CD4-positive, alpha-beta T cell treated with Interferon alpha-2 for 1 hour (primary cell): ENCODE data around the gene STUB1.

Experiments used
- DNase-seq, 2 donors: peaks; one replicate each; pipeline ENCODE4 v3.0.0-alpha.2; 2020 to 2022

STUB1 gene

DNA sequence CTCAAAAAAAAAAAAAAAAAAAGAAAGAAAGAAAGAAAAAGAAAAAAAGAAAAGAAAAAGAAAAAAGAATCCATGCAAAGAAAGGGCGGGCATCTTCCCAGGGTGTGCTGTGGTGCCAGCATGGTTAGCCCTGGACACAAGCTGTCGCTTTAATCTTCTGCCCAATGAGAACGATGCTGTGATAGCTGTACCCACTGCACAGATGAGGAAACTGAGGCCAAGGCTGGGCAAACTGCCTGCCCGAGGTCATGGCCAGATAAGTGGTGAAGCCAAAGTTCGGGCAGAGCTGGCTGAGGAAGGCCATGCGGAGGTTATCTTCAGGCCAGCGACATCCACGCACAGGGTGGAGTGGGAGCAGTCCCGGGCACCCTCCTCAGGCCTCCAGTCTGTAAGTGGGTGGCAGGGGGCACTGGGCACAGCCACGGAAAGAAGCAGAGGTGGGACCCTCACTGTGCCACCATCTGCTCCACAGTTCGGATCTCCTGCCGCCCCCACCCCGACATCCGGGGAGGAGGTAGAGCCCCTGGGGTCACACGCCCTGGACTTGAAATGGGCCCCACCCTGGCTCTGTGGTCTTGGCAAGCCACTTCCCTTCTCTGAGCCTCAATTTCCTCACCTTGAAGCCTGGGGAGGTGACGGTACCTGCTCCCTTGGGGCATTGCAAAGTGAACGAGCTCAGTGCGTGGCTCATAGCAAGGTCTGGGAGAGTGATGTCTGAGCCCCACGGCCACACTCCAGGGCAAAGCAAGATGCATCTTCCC lies 18.9 kb downstream of the STUB1 start:
- peak in 1 of 2 donors; percentile 37 for DNase-seq

DNA sequence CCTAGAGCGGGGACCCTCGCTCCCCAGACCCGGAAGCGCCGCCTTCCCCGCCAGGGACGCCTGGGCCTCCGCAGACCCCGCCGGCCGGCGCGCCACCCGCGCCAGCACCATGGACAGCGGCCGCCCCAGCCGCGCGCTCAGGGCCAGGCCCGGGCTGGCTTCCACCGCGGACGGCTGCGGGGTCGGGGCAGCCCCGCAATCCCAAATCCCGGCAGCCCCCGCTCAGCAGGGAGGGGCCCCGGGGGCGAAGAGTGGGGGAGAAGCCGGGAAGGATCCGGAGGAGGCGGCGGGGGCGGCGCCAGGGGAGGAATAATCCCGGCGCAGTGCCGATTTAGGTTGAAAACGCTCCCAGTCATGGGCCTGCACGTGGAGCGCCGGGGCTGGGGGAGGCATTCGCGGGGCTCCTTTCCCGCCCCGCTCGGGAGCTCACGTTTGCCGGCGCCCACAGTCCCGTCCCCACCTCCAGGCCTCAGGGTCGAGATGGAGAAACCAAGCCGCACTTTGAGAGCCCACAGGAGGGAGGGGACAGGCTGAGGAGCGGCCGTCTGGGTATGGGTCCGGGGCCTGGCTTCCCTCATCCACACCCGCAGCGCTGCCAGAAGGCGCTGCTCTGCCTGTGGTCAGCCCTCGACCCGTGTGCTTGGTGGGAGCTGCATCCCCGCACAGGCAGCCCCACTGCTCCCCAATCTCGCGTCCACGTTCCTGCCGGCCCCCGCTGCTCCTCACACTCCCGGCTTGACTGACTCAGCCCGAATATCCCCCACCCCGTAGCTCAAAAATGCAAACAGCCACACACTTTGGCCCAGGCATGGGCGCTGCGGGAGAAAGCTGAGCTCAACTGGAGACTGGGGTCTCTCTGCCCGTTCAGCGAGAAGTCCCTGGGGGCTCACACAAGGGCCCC lies 20.7 kb downstream of the STUB1 start:
- peak in 1 of 2 donors; percentile 64 for DNase-seq

DNA sequence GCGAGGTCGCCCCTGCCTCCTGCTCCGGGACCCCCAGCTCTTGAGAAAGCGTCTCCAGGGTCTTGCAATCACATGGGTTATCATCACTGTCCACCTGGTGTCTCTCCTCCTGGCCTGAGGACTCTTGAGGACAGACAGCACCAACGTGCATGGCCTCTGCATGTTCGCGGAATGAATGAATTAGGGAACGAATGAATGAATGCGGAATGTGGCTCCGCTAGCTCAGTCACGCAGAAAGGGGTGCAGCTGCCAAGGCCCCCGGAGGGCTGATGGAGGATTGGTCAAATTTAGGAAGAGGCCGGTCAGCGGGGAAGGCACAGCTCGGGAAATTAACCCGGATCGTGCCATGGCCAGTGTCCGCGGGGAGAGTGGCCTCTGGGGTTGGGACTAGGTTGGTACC lies 22.1 kb downstream of the STUB1 start:
- DNase-seq: no peak

DNA sequence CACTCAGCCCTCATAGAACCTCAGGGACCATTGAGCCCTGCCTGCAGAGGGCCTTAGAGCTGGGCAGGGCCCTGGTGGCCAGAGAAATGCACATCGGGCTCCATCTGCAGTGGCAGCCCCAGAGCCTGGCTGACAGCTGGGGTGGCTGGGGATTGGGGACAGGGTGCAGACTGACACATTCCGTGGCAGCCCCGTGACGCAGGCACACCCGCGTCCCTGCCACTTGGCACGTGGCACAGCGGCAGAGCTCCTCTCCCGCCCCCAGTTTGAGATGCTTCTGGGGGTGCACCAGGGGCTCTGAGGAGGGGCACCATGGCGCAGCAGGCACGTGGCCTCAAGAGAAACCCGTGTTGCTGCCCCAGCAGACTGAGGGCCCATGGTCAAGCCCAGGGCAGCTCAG lies 23.2 kb downstream of the STUB1 start:
- DNase-seq: no peak

DNA sequence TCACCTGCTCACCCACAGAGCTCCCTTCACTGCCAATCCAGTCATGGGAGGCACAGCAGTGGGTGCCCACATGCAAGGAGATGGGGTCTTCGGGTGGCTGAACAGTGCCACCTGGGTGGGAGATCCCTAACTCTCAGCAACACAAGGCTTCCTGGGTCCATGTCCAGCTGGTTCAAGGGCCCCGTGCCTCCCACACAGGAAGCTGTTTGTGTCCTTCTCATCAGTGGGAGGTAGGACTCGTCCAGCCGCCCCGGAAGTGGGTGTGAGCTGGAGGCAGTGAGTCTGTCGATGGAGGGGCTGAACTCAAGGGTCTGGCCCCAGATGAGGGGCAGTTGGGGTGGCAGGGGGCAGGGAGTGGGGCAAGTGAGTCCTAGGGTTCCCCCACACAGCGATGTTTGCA lies 23.8 kb downstream of the STUB1 start:
- DNase-seq: no peak

DNA sequence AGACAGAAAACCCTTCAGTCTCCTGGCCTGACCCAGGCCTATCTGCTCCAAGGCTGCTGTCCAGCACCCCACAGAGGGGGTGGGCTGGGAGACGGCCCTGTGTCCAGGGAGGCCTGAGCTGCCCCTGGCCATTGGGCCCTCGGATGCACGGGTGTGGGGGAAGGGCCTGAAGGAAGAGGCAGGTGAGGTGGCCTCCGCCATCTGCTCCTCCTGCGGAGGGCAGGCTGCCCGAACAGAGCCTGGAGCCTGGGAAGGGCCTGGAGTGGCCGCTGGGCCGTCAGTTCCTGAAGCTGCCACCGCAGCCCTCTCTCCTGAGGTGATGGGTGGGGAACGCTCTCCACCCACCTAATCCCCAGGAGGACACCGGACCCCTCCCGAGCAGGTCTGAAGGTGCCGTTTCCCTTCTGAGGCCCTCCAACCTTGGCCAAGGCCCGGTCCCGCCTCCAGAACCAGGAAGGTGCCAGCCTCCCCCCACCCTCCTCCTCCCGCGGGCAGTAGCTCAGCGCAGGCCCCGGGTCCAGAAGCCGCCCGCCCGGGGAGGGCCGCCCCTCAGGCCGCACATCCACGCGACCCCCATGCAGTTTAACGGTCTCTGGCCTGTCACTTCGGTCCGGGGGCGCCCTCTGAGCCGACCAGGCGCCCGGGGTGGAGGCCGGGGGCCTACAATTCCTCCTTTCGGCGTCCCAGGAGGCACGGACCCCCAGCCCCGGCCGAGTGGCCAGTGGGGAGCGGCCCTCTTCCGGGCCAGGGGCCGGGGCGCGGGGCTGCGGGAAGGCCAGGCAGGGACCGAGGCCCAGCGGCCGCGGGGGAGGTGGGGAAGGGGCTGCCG lies 24.6 kb downstream of the STUB1 start:
- no peak for DNase-seq

DNA sequence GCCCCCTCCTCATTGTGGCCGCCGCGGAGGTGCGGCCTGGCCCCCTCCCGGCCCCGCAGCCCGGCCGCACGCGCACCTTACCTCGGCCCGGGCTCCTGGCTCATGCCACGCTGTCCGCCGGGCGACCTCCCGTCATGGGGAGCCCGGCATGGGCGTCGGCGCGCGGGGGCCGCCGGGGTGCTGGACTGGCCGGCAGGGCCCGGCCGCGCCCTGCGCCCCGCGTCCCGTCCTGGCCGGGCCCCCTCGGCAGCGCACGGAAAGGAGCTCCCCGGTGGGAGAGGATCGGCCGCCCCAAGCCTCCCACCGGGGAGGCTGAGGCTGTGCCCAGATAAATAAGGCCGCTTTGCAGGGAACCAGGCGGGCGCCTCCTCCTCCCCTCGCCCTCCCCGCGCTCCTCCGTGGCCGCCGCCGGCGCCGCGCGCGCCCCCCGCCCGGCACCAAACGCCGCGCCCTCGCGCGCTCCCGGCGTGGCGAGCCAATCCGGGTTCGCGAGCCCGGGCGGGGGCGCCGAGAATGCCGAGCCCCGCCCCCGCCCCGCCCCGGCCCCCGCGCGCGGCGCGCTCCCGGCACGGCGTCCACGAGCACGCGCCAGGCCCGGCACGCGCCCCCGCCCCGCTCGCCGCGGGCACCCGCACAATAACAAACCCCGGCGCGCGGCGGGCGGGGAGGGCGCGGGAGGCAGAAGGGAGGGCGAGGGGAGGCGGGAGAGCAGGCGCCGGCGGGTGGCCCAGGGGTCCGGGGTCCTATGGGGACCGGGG lies 25.4 kb downstream of the STUB1 start, which contains the start of gene FBXL16:
Gene FBXL16, minus strand, starts transcription at position 371 of the 758 bp plus-strand sequence. CDS start 8,396 bp downstream, outside the sequence.
- no peak for DNase-seq

DNA sequence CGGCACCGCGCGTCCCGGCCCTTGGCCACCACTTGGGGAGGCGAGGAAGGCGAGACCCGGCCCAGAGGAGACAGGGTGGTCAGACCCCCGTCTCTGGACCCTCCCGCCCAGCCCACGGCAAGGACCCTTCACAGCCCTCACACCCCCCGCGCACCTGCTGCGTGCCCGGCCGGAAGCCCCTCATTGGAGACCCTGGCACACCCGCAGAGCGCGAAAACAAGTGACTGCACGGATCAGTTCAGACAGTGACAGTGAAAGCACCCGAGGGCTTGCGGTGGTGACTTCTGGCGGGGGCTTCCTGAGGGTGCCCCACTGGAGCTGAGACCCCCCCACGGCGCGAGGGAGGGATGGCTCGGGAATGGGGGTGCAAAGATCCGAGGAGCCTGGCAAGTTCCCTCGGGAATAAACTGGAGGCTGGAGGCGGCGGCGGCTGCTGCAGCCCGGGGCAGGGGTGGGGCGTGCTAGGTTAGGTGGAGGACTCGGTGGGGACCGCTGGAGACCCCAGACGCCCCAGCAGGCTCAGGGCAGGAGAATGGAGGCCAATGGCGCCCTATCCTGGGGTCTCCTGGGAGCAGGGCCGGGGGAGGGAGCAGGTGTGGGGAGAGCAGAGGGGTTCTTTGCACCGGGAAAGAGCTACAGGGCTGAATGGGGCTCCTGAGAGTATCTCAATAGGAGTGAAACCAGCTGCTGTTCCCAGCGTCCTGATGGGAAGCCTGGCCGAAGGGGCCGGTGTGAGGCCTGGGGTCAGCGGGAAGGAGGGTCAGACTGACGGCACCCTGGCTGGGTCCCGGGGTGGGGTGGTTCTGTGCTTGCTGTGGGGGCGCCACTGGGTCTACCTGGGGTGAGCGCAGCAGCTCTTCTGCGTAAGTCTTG lies 26.2 kb downstream of the STUB1 start:
- no peak for DNase-seq

DNA sequence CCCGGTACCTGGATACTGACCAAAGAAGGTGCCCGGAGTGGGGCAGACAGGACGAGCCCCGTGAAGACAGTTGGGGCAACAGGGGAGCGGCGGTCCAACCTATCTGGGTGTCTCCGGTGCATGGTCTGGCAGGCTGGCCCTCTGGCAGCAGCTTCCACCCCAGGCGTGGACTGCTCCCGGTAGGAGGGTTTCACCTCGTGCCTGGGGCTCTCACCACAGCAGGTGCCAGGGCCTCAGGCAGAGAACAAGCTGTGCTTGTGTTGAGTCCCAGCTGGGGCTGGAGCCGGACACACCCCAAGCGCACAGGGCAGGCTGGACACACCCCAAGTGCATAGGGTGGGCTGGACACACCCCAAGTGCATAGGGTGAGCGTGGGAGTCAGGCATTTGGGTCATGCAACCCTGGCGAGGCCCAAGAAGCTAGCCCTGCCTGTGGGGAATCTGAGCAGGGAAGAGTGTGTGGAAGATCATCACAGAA lies 26.9 kb downstream of the STUB1 start:
- DNase-seq: no peak

DNA sequence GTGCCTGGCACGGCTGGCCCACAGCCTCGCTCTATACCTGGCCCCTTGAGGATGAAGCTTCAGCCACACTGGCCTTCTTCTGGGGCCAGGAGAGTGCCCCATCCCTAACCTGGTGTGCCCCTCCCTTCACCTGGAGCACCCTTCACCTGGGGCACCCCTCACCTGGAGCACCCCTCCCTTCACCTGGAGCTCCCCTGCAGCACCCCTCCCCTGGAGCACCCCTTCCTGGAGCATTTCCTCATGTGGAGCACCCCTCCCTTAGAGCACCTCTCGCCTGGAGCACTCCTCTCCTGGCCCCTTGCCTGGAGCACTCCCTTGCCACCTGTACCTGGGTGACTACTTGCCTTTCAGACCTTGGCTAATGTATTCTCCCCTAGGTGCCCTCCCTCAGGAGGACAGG lies 27.8 kb downstream of the STUB1 start:
- no peak for DNase-seq

DNA sequence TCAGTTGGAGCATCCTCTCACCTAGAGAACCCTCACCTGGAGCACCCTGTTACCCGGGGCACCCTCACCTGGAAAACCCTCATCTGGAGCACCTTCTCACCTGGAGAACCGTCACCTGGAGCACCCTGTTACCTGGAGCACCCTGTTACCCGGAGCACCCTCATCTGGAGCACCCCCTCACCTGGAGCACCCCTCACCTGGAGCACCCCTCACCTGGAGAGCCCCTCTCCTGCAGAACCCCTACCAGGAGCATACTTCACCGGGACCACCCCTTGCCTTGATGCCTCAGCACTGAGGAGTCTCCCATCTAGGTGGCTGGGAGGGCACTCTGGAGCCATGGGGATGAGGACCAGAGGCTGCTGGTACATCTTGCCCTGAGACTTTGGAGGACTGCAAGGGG lies 28.7 kb downstream of the STUB1 start:
- no peak for DNase-seq

DNA sequence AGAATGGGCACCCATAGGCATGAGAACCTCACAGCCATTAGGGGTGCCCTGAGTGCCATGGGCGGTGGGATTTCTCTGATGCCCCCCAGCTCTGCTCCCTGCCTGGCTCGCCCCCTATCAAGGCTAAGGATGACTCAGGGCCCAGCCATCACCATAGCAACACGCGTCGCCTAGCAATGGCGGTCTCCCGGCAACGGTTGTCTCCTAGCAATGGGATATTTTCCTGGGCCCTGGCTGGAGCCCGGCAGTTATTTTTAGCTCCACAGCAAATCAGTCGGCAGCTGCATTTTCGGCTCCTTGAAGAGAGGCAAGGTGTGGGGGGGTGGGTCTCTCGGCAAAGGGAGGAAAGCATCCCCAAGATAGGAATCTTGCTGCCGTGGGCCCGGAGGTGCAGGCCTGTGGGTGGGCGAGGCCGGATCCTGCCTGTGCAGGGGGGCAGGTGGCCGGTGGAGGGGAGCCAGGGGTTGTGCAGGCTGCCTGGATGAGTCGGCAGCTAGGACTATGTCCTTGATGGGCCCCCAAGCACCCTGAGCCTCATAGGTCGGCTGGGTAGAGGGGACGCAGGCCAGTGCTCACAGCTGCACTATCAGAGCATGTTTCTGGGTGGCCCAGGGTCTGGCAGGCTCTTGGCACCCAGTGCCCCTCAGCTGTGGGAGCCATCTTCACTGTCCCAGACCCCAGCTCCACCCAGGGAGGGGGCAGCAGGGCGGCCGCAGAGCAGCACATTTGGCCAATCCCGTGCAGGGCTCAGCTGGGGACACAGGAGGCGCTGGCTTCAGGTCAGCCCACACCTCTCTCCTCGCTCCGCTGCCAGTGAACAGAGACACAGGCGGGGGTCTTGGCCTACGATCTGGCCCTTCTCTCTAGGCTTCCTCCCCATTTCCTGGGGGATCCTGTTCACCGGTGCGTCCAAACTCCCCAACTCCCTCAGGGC lies 29.6 kb downstream of the STUB1 start:
- no peak for DNase-seq

DNA sequence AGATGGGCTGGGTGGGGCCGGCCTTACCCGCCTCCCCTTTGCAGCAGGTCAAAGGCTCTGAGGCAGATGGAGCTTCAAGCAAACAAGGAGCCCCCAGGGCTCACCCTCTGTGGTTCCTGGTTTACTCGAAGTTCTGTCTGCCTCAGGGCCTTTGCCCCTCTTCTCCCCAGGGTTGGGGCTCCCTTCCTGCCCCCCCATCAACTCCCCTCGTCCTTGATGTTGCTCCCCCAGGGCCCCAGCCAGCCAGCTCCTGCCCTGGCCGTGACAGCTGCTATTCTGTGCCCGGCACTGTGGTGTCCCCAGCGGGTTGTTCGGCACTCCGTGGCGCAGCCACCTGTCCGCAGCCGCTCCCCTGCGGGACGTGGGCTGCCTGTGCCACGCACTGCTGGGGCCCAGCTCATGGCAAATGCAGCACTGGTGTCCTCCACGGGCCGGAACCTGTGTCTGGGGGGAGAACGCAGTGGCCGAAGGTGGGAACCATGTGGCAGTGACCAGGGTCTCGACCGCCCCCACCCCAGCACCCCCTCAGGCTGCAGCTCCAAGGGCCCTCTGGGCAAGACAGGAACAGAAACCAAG lies 30.4 kb downstream of the STUB1 start:
- DNase-seq: no peak

DNA sequence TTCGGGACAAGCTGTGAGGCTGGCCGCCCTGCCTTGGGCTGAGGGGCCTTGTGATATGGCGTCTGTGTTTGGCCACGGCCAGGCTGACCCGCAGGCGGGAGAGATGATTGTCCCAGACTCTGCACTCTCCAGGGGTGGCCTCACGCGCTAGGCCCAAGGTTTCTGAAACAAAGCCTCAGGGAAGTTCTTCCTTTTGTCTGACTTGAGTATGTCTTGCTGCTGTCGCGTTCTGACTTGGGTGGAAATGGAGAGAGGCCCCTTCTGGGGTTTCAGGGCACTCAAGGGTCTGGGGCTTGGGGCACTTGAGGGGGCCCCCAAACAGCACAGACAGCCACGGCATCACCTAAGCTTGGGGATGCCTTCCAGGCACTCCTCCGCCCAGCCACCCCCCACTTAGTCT lies 30.9 kb downstream of the STUB1 start:
- no peak for DNase-seq

DNA sequence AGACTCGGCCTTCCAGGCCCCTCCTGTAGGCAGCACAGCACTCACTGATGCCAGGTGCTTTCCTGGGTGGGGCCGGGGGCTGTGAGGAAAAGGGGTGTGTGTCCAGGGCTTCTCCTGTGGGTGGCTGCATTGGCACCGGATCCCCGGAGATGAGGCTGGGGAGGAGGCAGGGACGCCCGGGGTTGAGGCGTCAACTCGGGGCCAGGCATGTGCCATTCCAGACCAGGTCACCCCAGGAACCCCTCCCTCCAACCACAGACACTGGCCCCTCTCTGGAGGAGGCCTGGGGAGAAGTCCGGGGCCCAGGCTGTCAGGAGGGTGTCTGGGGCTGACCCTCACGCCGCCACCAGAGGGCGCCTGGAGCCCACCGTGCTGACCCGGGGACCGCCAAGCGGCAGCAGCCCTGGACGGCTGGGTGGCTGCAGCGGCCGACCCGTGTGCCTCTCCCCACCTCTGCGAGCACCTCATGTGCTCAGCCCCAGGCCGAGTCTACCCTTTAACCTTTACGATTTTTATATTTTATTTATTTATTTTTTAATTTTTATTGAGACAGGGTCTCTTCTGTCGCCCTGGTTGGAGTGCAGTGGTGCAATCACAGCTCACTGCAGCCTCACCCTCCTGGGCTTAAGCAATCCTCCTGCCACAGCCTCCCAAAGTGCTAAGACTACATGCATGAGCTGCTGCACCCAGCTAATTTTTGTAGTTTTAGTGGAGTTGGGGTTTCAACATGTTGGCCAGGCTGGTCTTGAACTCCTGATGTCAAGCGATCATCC lies 31.5 kb downstream of the STUB1 start:
- DNase-seq: peak; percentile 76 to 81

DNA sequence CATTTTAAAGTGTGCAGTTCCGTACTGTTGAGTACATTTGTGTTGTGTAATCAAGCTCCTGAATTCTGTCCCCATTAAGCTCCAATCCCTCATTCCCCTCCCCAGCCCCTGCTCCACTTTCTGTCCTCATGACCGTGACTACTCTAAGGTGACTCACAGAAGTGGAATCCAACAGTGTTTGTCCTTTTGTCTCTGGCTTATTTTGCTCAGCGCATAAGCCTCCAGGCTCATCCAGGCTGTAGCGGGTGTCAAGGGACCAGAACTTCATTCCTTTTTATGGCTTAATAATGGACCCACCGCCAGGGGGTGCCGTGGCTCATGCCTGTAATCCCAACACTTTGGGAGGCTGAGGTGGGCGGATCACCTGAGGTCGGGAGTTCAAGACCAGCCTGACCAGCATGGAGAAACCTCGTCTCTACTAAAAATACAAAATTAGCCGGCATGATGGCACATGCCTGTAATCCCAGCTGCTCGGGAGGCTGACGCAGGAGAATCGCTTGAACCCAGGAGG lies 32.6 kb downstream of the STUB1 start:
- DNase-seq: peak; percentile 30 to 61

DNA sequence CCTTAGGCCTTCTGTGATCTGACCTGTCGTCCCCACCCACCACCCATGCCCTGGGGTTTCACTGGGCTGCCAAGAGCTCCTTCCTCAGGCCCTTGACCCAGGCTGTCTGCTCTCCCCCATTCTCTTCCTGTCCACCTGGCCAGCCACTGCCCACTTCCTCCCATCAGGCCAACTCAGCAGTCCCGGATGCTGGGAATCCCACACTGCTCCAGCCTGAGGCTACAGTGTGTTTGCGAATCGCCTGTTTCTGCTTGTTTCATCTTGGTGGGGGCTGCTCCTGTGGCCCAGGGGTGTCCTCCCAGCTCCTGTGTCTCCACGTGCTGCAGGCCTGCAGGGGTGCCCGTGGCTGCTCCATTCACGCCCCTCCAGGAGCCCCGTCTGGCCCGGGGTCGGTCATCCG lies 33.9 kb downstream of the STUB1 start:
- DNase-seq: no peak
